ENCODE data around the gene CLIC5.
A peak's percentile ranks its signal among the peaks of the same experiment; 100 is the strongest.

Gene CLIC5

GRCh38 chr6:45899683-45899946 is 116.0 kb downstream of the CLIC5 start:
- H3K4me1 ChIP-seq, result peaks cover 0 to 4% (median 0%) of the 10 kb centered on the region in 4 donors
- H3K4me3 ChIP-seq, result no peak overlapping the region
- no peaks in the 10 kb centered on the region for H3K27me3 ChIP-seq
- no peak for DNase-seq
- H3K9me3 ChIP-seq, result no peaks in the 10 kb centered on the region
- TF ChIP-seq, protein P1, sequence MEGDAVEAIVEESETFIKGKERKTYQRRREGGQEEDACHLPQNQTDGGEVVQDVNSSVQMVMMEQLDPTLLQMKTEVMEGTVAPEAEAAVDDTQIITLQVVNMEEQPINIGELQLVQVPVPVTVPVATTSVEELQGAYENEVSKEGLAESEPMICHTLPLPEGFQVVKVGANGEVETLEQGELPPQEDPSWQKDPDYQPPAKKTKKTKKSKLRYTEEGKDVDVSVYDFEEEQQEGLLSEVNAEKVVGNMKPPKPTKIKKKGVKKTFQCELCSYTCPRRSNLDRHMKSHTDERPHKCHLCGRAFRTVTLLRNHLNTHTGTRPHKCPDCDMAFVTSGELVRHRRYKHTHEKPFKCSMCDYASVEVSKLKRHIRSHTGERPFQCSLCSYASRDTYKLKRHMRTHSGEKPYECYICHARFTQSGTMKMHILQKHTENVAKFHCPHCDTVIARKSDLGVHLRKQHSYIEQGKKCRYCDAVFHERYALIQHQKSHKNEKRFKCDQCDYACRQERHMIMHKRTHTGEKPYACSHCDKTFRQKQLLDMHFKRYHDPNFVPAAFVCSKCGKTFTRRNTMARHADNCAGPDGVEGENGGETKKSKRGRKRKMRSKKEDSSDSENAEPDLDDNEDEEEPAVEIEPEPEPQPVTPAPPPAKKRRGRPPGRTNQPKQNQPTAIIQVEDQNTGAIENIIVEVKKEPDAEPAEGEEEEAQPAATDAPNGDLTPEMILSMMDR (IDR thresholded peaks at IDR 0.05), result no peak
- H3K27ac ChIP-seq, result no peak overlapping the region
- H3K36me3 ChIP-seq, result no peaks in the 10 kb centered on the region
- intact Hi-C loops (cut with DNase I; ENCODE audit: low total_unique reads), result no loop called here

GRCh38 chr6:45898941-45899682 is 116.5 kb downstream of the CLIC5 start:
- Histone ChIP-seq H3K36me3 (no peaks in the 10 kb centered on the region), H3K4me3 (no peak overlapping the region), H3K4me1 (peaks cover 0 to 4% (median 0%) of the 10 kb centered on the region in 4 donors), H3K27me3 (no peaks in the 10 kb centered on the region), H3K27ac (no peak overlapping the region), H3K9me3 (no peaks in the 10 kb centered on the region)
- TF ChIP-seq, protein P1 (IDR thresholded peaks at IDR 0.05), result no peak
- DNase-seq, result no peak
- intact Hi-C loops (cut with DNase I; ENCODE audit: low total_unique reads), result no loop called here

- no peaks in the 10 kb centered on the region for H3K36me3 ChIP-seq
- no peaks in the 10 kb centered on the region for H3K9me3 ChIP-seq
- TF ChIP-seq, protein P1 (IDR thresholded peaks at IDR 0.05), result no peak
- intact Hi-C loops (cut with DNase I; ENCODE audit: low total_unique reads), result no loop called here
- no peaks in the 10 kb centered on the region for H3K4me1 ChIP-seq
- no peak overlapping the region for H3K4me3 ChIP-seq
- no peak overlapping the region for H3K27ac ChIP-seq
- DNase-seq, result peak in 1 of 2 donors; percentile 38
- no peaks in the 10 kb centered on the region for H3K27me3 ChIP-seq
Measured at GRCh38 chr6:45896783-45897441, 118.7 kb downstream of the CLIC5 start.

GRCh38 chr6:45895569-45895968 is 120.1 kb downstream of the CLIC5 start:
- H3K9me3 ChIP-seq, result no peaks in the 10 kb centered on the region
- intact Hi-C loops (cut with DNase I; ENCODE audit: low total_unique reads), result no loop called here
- H3K4me1 ChIP-seq, result no peaks in the 10 kb centered on the region
- H3K27ac ChIP-seq, result no peak overlapping the region
- DNase-seq, result no peak
- no peak overlapping the region for H3K4me3 ChIP-seq
- no peaks in the 10 kb centered on the region for H3K36me3 ChIP-seq
- no peaks in the 10 kb centered on the region for H3K27me3 ChIP-seq
- TF ChIP-seq, protein P1 (IDR thresholded peaks at IDR 0.05), result no peak

DNA sequence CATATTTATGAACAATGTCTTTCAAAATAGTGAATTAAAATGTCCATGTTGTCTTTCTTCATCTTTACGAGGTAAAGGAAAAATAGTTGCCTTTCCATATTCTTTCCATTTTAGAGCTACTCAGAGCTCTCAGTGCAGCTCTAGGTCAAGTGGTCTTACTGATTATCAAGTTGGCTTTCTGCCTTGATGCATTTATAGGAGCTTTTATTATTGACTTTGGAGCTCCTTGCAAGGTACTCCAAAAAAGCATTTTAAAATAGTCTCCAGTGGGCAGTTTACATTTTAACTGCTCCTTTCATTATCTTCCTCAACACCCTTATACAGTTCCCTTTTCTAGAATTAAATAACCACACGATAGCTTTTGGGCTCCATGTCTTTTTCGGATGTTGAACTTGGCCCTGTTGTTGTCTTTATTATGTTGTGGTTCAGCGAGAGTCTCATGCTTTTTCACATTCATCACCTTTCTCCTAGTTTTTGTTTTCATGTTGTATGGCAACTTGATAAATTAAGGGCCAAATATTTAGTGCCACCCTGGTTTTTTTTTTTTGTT is 122.9 kb downstream of the CLIC5 start:
- H3K27me3 ChIP-seq, result no peaks in the 10 kb centered on the region
- no peak overlapping the region for H3K27ac ChIP-seq
- no peak overlapping the region for H3K4me3 ChIP-seq
- H3K4me1 ChIP-seq, result no peaks in the 10 kb centered on the region
- H3K9me3 ChIP-seq, result no peaks in the 10 kb centered on the region
- DNase-seq, result no peak
- intact Hi-C loops (cut with DNase I; ENCODE audit: low total_unique reads), result no loop called here
- TF ChIP-seq, protein P1 (IDR thresholded peaks at IDR 0.05), result no peak
- H3K36me3 ChIP-seq, result no peaks in the 10 kb centered on the region

Measured in tibial artery (tissue), 4 donors.